HUES64 (cell line): ENCODE measurements around the gene GATAD2B.
"Not testable (repeated sequence)": the region's sequence is repeated elsewhere in the genome, so short reads cannot be mapped to it uniquely, and the experiment has no call there.

Source experiments
- H3K27ac ChIP-seq: 2 replicates; pipeline ENCODE4 v1.7.0; 2013; ENCODE audit warnings: low read depth, low read length, inconsistent platforms
- H3K27me3 ChIP-seq: 2 replicates; pipeline ENCODE4 v1.6.1; 2013; ENCODE audit warnings: mild to moderate bottlenecking, low read length; ENCODE audit not compliant: insufficient read depth
- H3K36me3 ChIP-seq: 2 replicates; pipeline ENCODE4 v1.6.1; 2013; ENCODE audit warnings: mild to moderate bottlenecking, low read length; ENCODE audit not compliant: insufficient read depth
- H3K4me1 ChIP-seq: 2 replicates; pipeline ENCODE4 v1.6.1; 2013; ENCODE audit warnings: mild to moderate bottlenecking, low read length, moderate library complexity; ENCODE audit not compliant: insufficient read depth
- H3K4me3 ChIP-seq: 2 replicates; pipeline ENCODE4 v1.5.1; 2013; ENCODE audit warnings: mild to moderate bottlenecking, low read length, moderate library complexity
- H3K9ac ChIP-seq: 2 replicates; pipeline ENCODE4 v1.6.1; 2013; ENCODE audit warnings: mild to moderate bottlenecking, low read depth, low read length
- H3K9me3 ChIP-seq: 2 replicates; pipeline ENCODE4 v1.6.1; 2013; ENCODE audit warnings: low read depth, low read length; ENCODE audit not compliant: insufficient read depth
- WGBS: fragments of 150-250, 120-280 bp; methylation state at CpG from one replicate; pipeline ENCODE4 v1.1.7; 2013; ENCODE audit warnings: missing lambda C conversion rate; 5-methylcytosine and 5-hydroxymethylcytosine counted together

Gene GATAD2B

DNA sequence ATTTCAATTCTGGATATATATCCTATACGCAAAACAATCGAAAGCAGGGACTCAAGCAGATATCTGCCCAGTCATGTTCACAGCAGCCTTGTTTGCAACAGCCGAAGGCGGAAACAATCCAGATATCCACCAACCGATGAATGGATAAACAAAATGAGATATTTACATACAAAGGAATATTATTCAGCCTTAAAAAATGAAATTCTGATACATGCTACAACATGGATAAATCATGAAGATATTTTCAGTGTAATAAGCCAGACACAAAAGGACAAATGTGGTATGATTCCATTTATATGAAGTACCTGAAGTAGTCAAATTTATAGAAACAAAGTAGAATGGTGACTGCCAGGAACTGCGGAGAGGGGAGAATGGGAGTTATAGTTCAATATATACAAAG, 15.6 kb downstream of the GATAD2B start:
- no peak overlapping the region for H3K9ac ChIP-seq
- H3K36me3 ChIP-seq, result peaks cover 15% of the 10 kb centered on the region
- no peak overlapping the region for H3K27ac ChIP-seq
- no peaks in the 10 kb centered on the region for H3K9me3 ChIP-seq
- H3K4me3 ChIP-seq, result no peak overlapping the region
- no peaks in the 10 kb centered on the region for H3K27me3 ChIP-seq
- 97% methylated on average over 5 of the region's 6 CpGs for WGBS
- no peaks in the 10 kb centered on the region for H3K4me1 ChIP-seq

GRCh38 chr1:153906396-153906795, 16.4 kb downstream of the GATAD2B start:
- H3K36me3 ChIP-seq, result peaks cover 15% of the 10 kb centered on the region
- H3K4me3 ChIP-seq, result no peak overlapping the region
- no peak overlapping the region for H3K27ac ChIP-seq
- no peak overlapping the region for H3K9ac ChIP-seq
- H3K9me3 ChIP-seq, result no peaks in the 10 kb centered on the region
- WGBS, result 90% methylated on average over 1 of the region's 1 CpG
- H3K4me1 ChIP-seq, result no peaks in the 10 kb centered on the region
- no peaks in the 10 kb centered on the region for H3K27me3 ChIP-seq

GRCh38 chr1:153905908-153906307, 16.9 kb downstream of the GATAD2B start:
- H3K4me3 ChIP-seq, H3K27me3 ChIP-seq, H3K27ac ChIP-seq, H3K4me1 ChIP-seq, H3K9me3 ChIP-seq, H3K9ac ChIP-seq: not testable (repeated sequence)
- 95% methylated on average over 8 of the region's 8 CpGs for WGBS
- peaks cover 15% of the 10 kb centered on the region for H3K36me3 ChIP-seq

DNA sequence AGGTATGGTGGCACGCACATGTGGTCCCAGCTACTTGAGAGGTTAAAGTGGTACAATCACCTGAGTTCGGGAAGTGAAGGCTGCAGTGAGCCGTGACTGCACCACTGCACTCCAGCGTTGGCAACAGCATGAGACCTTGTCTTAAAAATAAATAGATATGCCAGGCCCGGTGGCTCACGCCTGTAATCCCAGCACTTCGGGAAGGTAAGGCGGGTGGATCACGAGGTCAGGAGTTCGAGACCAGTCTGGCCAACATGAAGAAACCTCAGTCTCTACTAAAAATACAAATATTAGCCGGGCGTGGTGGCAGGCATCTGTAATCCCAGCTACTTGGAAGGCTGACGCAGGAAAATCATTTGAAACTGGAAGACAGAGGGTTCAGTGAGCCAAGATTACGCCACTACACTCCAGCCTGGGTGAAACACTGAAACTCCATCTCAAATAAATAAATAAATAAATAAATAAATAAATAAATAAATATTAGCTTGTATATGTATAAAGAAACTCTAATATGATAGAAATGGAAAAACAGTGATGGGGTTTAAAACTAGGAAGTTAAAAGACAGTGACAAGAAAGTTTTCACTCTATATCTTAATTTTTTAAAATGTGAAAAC, 18.8 kb downstream of the GATAD2B start:
- H3K27ac ChIP-seq, result no peak overlapping the region
- 96% methylated on average over 13 of the region's 14 CpGs for WGBS
- H3K4me3 ChIP-seq, result no peak overlapping the region

DNA sequence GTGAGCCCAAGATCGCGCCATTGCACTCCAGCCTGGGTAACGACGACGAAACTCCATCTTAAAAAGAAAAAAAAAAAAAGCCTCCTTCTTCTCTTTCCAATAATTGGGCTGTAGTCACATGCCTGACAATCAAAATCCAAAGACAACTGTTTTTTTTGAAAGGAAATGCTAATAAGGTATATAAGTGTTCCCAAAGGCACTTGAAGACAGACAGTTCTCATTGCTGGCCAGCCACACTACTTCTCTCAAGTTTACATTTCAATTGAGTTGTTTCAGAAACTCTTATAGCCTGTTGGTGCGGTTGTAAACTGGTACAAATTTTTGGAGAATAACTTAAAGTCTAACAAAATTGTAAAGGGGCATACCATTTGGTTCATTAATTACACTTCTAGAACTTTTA, 23.3 kb downstream of the GATAD2B start:
- Histone ChIP-seq H3K4me1 (peaks cover 3% of the 10 kb centered on the region; the same call in 1 of the 2 replicates), H3K27ac (no peak overlapping the region), H3K9ac (no peak overlapping the region), H3K9me3 (no peaks in the 10 kb centered on the region), H3K27me3 (no peaks in the 10 kb centered on the region), H3K4me3 (no peak overlapping the region), H3K36me3 (peaks cover 28% of the 10 kb centered on the region)
- WGBS, result 99% methylated on average over 6 of the region's 6 CpGs

More for the DNA sequence above, 18.8 kb downstream of the GATAD2B start:
- H3K36me3 ChIP-seq, result peaks cover 20% of the 10 kb centered on the region
- no peaks in the 10 kb centered on the region for H3K27me3 ChIP-seq
- no peak overlapping the region for H3K9ac ChIP-seq
- peaks cover 3% of the 10 kb centered on the region; the same call in 1 of the 2 replicates for H3K4me1 ChIP-seq
- no peaks in the 10 kb centered on the region for H3K9me3 ChIP-seq

DNA sequence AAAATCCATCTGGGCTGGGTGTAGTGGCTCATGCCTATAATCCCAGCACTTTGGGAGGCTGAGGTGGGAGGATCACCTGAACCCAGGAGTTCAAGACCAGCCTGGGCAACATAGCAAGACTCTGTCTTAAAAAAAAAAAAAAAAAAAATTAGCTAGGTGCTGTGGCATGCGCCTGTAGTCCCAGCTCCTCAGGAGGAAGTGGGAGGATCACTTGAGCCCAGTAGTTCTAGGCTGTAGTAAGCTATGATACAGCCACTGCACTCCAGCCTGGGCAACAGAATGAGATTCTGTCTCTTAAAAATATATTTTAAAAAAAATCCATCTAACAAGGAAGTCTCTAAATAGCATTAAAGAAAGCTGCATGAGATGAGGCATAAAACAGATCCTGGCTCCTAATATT, 26.9 kb downstream of the GATAD2B start:
- H3K4me3 ChIP-seq, result not testable (repeated sequence)
- peaks cover 23% of the 10 kb centered on the region for H3K36me3 ChIP-seq

GRCh38 chr1:153891042-153891441, 31.7 kb downstream of the GATAD2B start:
- H3K9ac ChIP-seq, H3K9me3 ChIP-seq, H3K27ac ChIP-seq, H3K4me1 ChIP-seq, H3K27me3 ChIP-seq, H3K4me3 ChIP-seq: not testable (repeated sequence)
- WGBS, result 92% methylated on average over 7 of the region's 7 CpGs
- peaks cover 11% of the 10 kb centered on the region for H3K36me3 ChIP-seq

More for the DNA sequence above, 26.9 kb downstream of the GATAD2B start:
- not testable (repeated sequence) for H3K4me1 ChIP-seq, H3K27me3 ChIP-seq, H3K27ac ChIP-seq, H3K9ac ChIP-seq, H3K9me3 ChIP-seq
- WGBS, result 93% methylated on average over 1 of the region's 1 CpG

DNA sequence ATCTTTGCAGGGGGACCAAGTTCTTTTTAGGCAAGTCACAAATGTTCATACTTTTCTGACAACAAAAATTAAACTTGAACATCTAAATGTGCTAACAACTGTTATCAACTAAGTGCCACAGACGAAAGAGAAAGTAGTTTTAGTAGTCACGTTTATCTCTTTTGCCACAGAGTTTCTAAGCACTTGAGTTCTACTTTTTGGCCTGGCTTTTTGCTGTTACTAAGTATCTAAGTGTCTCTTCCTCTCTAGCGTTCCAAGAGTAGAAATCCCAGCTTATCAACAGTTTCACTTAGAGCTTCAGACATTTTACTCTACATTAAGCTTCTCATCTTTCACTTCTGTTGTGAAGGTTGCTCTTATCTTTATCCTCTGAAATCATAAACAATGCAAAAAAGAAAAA, 34.2 kb downstream of the GATAD2B start:
- no peak overlapping the region for H3K4me3 ChIP-seq
- peaks cover 14% of the 10 kb centered on the region for H3K36me3 ChIP-seq
- H3K9me3 ChIP-seq, result no peaks in the 10 kb centered on the region
- H3K4me1 ChIP-seq, result no peaks in the 10 kb centered on the region
- WGBS, result 97% methylated on average over 3 of the region's 3 CpGs
- no peaks in the 10 kb centered on the region for H3K27me3 ChIP-seq
- H3K9ac ChIP-seq, result no peak overlapping the region
- no peak overlapping the region for H3K27ac ChIP-seq

- no peak overlapping the region for H3K4me3 ChIP-seq
- WGBS, result 70% methylated on average over 3 of the region's 3 CpGs
- no peaks in the 10 kb centered on the region for H3K9me3 ChIP-seq
- H3K27me3 ChIP-seq, result no peaks in the 10 kb centered on the region
- H3K36me3 ChIP-seq, result peaks cover 12% of the 10 kb centered on the region
- peaks cover 21% of the 10 kb centered on the region for H3K4me1 ChIP-seq
- H3K9ac ChIP-seq, result no peak overlapping the region
- H3K27ac ChIP-seq, result no peak overlapping the region
These were observed 36.6 kb downstream of the GATAD2B start for GRCh38 chr1:153886127-153886526.

- H3K4me1 ChIP-seq, result peaks cover 22% of the 10 kb centered on the region
- 0 out of 2 replicates have a peak, but pooled peaks cover 8% of the 10 kb centered on the region for H3K36me3 ChIP-seq
- no peaks in the 10 kb centered on the region for H3K27me3 ChIP-seq
- H3K4me3 ChIP-seq, result no peak overlapping the region
- no peaks in the 10 kb centered on the region for H3K9me3 ChIP-seq
- WGBS, result 96% methylated on average over 4 of the region's 4 CpGs
- no peak overlapping the region for H3K9ac ChIP-seq
- no peak overlapping the region for H3K27ac ChIP-seq
These were observed 39.5 kb downstream of the GATAD2B start for GRCh38 chr1:153883223-153883622.

DNA sequence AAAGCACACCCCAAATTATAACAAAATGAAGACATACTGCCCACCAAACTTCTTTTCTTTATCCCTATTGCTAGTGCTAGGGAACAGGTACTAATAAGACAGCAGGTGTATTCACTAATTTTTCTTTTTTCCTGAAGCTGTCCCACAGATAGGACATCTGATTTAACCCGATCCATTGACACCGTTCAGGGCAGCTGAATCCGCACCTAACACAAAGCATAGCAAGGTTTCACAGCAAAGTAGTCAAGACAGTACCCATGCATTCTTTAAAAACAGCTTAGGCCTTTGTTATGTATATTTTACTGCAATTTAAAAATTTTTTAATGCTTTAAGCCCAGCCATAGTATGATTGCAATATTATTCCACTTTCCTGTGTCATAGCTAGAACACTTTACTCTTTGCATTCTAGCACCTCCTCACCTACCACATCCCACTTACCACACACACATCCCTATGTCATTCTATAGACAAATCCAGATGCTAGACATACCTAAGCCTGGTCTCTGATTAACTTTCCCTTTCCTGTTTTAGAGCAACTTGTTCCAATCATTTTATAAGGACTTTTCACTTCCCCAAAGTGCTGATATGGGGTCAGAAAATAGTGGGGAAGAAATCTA, 40.4 kb downstream of the GATAD2B start:
- WGBS, result 80% methylated on average over 3 of the region's 3 CpGs
- Histone ChIP-seq H3K27ac (peak overlapping the region; percentile 31), H3K9ac (0 out of 2 replicates have a peak overlapping the region, but pooled peaks have one; percentile 4)

More for the DNA sequence above, 40.4 kb downstream of the GATAD2B start:
- Histone ChIP-seq H3K36me3 (0 out of 2 replicates have a peak, but pooled peaks cover 8% of the 10 kb centered on the region), H3K4me3 (no peak overlapping the region), H3K27me3 (no peaks in the 10 kb centered on the region), H3K9me3 (no peaks in the 10 kb centered on the region), H3K4me1 (peaks cover 22% of the 10 kb centered on the region)
